ENCODE results near the gene KIAA0586.
"Not testable (repeated sequence)": the region's sequence is repeated elsewhere in the genome, so short reads cannot be mapped to it uniquely, and the experiment has no call there.

KIAA0586 gene

DNA sequence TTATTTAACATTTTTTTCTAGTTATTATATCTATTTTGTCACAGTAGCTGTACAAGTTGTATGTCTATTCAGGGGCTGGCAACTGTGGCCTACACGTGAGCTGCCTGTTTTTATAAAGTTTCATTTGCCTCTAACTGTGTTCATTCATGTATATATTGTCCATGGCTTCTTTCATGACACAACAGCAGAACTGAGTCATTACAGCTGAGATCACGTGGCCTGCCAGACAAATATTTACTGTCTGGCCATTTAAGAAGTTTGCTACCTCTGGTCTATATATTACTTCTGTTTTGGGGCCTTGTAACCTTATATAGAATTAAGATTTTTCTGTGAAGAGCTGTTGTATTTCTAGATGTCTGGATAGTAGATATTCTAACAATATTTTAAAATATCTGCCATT lies 37.9 kb downstream of the KIAA0586 start:
- no peak for DNase-seq

DNA sequence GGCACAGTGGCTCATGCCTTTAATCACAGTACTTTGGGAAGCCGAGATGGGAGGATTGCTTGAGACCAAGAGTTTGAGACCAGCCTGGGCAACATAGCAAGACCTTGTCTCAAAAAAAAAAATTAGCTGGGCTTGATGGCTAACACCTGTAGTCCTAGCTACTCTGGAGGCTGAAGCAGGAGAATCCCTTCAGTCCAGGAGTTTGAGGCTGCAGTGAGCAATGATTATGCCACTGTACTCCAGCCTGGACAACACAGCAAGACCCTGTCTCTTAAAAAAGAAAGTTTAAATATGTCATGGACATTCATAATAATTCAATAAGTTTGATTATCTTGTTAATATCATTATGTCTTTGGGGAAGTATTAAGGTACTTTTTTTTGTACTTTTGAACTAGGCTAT lies 38.9 kb downstream of the KIAA0586 start:
- DNase-seq: no peak

DNA sequence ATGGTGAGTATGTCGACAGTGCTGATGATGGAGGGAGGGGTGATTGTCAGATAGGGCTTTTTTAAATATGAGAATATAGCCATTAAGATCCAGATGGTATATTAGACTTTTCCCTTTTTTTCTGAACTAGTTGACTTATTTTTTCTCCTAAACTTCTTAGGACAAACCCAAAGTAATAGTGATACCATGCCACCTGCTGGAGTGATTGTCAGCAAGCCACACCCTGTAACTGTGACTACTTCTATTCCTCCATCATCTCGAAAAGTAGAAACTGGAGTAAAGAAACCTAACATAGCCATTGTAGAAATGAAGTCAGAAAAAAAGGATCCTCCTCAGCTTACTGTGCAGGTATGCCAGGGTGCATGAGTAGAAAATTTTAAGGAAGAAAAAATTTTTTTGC lies 40.1 kb downstream of the KIAA0586 start:
- no peak for DNase-seq

DNA sequence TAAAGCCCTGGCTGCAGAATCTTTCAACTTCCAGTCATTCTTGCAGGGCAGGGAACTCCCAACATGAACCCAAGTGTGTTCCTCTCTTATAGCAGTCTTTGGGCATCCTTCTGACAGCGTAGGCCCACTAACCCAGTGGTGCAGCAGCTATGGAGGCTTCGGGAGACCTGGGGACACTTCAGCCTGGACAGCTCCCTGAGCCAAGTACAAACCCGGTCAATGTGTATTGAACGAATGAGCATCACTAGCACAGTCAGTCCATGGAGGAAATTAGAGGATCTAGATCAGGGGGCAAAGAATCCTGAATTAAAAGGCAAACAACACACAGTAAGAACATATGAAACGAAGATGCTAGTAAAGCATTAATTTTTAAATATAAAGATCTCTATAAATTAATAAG lies 41.8 kb downstream of the KIAA0586 start:
- no peak for DNase-seq

DNA sequence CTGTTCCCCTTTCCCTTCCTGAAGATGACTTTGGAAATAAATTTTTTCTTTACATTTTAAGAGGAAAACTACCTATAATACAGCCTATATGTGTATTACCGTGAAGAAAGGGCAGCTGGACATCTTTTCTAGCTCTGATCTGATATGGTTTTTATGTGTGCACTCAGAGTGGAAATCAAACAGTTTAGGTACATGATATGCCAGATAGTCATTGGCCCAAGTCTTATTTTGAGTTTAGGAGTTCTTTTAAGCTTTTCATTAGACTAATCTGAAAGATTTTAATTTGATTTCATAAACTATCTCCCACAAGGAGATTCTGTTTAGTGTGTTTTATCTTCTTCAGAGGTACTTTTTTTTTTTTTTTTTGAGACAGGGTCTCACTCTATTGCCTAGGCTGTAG lies 48.8 kb downstream of the KIAA0586 start:
- no peak for DNase-seq

DNA sequence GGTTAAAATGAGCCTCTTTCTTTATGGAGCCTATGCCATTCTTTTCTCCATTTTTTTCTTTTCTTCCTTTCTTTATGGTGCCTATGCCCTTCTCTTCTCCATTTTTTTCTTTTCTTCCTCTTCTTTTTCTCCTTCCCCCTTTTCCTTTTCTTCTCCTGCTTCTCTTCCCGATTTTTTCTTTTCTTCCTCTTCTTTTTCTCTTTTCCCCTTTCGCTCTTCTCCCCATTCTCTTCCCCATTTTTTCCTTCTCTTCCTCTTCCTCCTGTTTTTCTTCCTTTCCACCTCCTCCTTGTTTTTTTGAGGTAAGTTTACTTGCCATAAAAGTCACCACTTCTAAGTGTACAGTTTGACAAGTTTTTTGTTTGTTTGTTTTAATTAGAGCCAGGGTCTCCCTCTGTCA lies 50.1 kb downstream of the KIAA0586 start:
- DNase-seq: no peak

DNA sequence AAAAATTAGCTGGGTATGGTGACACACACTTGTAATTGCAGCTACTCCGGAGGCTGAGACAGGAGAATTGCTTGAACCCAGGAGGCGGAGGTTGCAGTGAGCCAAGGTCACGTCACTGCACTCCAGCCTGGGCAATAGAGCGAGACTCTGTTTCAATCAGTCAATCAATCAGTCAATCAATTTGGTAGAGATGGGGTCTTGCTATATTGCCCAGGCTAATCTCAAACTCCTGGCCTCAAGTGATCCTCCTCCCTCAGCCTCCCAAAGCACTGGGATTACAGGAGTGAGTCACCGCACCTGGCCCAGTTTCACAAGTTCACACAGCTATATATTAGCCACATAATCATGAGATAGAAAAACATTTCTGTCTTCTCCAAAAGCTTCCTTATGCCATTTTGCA lies 50.8 kb downstream of the KIAA0586 start:
- DNase-seq: not testable (repeated sequence)

DNA sequence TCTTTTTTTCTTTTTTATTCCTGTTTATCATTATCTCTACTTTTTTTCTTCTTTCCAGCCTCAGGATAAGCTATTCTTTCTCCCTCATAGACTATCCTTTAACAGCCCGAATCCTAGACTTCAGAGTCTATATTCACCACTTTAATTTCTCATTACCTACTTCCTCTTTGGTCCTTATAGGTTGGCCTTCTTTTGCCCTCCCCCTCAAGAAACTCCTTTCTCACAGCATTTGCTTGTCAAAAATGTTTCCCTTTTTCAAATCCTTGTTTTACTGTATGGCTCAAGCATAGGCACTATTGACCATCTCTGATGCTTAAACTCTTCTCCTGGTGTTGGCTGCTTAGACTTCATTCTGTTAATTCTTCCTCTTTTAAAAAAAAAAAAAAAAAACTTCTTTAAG lies 52.5 kb downstream of the KIAA0586 start:
- no peak for DNase-seq

DNA sequence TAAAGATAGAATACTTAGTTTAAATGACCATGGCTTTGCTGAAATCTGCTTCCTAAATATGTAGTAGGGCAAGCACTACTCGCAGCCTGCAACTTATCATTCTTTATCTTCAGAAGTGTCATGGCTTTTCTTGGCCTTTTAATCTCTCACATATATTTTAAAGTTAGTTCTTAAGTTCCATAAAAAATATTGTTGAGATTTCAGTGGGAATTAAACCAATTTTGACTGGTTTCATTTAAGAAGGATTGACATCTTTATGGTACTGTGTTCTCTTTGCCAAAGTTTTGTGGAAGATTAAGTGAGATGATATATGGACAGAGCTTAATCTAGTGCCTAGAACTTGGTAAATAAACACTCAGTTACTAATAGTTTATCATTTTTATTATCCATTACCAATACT lies 56.7 kb downstream of the KIAA0586 start:
- DNase-seq: no peak

DNA sequence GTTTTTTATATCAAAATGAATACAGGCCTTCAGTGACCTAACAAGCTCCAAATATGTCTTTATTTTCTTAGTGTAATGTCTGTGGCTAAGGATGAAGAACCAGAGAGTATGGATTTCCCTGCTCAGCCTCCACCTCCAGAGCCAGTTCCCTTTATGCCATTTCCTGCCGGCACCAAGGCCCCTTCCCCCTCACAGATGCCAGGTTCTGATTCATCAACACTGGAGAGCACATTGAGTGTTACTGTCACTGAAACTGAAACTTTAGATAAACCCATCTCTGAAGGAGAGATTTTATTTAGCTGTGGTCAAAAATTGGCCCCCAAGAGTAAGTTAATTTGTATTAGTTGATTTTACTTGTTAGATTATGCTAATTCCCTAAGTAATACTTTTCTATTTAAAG lies 61.0 kb downstream of the KIAA0586 start:
- no peak for DNase-seq

DNA sequence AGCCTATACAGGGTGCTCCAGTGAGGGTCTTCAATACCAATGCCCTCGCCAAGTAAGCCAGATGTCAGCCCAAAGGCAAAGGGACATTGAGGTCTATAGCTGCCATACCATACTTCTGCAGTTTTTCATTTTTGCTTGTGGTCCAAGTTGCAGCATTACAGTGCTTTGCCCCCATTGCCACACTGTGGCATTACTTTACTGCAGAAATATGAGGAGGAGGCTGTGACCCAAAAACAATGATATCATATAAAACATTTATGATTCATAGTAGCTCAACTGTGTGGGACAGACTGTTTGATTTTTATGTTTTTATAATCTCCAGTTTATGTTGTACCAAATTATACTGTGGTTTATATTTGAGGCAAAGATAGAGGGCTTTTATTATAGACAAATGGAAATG lies 64.1 kb downstream of the KIAA0586 start:
- no peak for DNase-seq

DNA sequence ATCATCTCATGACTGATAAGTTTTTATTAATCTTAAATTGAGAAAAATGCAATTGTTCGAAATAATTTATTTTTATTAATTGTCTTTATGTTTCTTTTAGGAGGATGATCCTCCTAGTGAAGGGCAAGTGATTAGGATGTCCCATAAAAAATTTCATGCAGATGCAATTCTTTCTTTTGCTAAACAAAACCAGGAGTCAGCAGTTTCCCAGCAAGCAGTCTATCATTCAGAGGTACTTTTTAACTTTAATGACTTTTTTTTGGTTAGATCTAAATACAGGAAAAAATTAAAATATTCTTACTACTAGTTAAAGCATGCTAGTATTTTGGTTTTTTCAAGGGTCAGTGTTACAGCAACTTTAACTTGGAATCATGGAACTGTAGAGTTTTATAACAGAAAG lies 64.5 kb downstream of the KIAA0586 start:
- DNase-seq: no peak

DNA sequence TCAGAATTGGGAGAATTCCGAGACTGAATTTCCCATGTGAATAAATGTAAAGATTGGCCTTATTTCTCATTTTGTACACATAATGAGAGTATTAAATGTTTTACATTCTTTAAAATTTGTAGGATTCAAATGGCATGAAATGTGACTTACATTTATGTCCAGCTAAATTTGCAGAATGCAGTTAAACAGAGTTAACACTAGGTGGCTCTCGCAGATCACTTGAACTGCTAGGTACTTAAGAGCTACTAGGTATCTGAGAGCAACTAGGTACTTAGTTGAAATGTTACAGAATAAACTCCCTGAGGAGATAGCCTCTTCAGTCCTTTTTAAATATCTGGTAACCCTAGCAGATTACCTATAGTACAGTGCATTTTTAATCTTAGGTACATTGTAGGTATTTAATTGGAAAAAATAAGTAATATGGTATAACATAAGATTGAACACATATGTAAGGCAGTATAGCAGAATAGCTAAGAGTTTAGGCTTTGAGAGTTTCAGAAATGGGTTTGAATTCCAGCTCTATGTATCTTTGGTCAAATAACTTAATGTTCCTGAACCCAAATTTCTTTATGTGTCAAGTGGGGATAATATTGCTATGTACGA lies 73.8 kb downstream of the KIAA0586 start:
- peak; percentile 9 to 16 for DNase-seq

DNA sequence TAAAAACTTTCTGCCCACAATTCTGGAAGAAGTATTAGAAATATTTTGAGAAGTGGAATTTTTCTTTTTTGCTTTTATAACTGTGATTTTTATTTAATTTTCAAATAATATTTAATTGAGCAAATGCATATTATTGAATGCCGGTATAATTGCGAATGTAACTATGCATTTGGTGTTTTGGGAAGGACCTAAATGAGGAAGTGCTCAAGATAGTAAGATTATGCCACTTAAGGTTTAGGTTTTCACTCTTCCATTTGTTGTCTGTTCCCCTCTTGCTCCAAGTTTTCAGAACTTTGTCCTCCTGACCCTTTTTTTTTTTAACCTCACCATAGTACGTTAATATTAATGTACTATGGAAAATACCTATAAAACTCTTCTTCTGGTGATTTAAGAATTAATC lies 85.8 kb downstream of the KIAA0586 start:
- DNase-seq: no peak

DNA sequence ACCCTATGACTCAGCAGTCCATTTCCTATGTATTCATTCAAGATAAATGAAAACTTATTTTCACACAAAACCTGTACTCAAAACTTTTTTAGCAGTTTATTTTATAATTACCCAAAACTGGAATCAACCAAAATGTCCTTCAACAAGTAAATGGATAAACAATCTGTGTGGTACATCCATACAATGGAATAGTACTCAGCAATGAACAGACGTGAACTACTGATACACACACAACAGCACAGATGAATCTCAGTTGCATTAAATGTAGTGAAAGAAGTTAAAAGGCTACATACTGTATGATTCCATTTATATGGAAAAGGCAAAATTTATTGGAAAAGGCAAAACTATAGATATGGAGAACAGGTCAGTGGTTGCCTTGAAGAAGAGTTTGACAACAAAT lies 90.1 kb downstream of the KIAA0586 start:
- no peak for DNase-seq

DNA sequence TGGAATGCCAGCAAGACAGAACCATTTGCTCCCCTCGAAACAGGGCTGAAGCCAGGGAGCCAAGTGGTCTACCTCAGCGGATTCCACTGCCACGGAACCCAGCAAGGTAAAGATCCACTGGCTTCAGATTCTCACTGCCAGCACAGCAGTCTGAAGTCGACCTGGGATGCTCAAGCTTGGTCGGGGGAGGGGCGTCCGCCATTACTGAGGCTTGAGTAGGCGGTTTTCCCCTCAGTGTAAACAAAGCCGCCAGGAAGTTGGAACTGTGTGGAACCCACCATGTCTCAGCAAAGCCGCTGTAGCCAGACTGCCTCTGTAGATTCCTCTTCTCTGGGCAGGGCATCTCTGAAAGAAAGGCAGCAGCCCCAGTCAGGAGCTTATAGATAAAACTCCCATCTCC lies 98.2 kb downstream of the KIAA0586 start:
- DNase-seq: not testable (repeated sequence)

DNA sequence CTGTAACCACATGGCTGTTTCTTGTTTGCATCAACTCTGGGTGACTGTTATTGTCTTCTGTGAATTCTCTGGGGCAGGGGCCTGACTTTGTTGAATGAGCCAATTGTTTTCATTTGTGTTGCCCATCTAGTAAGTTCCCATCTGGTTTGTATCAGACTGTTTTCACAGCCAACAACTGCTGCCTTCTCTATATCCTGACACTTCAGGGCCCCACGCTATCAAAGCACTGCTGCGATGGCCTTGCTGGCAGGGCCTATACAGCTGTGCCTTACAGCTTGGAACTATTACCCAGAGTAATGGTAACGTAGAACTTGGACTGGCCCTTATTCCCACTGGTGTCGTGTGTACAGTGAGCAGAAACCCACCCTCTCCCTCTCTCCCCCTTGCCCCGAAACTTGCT lies 105.9 kb downstream of the KIAA0586 start:
- DNase-seq: no peak

DNA sequence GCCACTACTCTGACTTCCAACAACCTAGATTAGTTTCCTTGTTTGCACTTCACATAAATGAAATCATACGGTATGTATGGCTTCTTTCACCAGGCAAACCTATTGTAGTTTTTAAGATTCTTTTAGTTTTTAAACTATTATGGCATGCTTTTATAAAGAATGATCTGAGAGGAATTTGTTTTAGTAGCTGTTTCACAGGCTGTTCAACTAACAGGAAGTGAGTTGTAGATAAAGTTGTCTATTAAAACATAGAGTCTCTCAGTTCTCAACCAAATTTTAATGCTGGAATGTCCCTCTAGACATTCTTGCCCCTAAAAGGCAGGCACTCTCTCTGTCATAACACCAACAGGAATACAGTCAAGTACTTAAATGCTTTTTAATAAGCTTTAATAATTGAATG lies 107.5 kb downstream of the KIAA0586 start:
- no peak for DNase-seq

DNA sequence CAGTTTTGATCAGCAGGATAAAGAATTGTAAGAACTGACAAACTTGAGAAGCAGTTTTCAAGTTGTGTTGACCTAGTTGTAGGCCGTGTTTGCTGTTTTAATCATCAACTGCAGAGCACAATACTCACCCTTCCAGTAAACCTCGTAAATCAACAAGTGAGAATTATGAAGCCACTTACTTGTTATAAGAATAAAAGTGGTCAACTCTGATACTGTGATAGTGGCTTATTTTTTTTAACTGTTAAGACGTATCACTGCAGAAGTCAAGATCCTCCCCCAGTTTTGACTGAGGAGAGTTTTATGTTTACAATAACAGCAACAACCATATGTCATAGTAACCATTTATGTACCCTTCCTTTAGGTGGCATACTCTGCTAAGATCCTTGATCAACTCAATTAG lies 109.5 kb downstream of the KIAA0586 start:
- no peak for DNase-seq

DNA sequence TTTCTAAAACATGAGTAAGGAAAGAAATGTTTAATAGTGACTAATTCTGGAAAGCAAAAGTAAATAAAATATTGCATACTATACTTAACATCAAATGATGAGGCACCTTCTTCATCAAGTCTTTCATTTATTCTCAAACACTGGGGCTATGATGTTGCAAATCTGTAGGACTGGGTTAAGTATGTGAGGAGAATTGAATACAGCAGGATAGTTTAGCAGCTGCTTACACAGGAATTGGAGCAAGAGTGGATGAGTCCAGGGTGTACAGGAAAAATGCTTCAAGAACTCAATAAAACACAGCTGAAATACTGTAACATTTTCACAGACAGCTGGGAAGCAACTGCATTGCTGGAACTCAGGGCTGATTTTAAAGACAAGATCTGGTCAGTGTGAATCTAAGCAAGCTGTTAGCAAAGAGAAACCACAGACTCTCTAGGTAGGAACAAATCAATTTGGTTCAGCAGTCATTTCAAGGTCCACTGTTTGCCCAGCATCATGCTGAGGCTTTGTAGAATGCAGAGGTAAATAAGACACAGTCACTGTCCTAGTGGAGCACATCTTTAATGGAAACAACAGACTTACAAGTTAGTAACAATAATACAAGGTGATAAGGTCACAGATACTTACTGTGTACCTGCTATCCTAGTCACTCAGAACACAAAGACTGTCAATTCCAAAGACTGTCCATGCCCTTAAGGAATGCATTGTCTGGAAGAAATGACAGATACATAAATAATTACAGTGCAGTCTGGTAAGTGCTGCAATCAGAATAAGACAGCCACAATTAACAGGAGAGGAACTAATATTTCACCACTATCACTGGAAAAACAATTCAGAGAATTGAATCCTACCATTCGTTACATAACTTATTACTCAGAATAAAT lies 113.5 kb downstream of the KIAA0586 start:
- no peak for DNase-seq

DNA sequence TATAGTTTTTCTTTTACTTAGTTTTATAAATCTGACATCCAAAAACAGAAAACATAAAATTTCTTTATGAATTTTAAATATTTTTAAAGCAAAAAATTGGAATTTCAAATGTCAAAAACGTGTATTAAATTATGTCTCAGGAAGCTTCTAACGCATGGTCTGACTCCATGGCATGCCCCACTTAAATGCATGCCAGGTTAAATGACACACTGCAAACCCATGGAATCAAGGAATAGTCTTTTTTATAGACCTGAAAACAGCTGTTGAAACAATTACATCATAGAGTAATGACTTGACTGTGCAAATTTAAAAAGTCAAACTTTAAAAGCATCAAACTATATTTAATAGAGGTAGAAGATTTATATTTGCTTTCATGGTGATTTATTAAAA lies 114.1 kb downstream of the KIAA0586 start:
- DNase-seq: no peak

DNA sequence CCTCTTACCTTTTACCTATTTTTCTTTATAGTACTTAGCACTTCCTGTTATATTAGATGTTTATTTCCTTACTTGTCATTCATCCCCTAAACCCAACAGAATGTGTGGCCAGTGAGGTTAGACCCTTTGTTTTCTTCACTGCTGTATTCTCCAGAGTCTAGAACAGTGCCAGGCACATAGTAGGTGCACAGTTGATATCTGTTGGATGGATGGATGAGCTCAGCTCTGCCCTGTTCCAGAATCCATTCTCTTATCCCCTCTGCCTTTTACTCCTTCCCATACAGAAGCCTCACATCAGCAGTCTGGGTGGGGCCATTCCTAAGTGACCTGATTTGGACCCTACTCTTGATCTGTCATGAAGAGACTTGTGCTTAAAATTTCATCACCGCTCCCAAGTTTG lies 115.7 kb downstream of the KIAA0586 start:
- DNase-seq: no peak

DNA sequence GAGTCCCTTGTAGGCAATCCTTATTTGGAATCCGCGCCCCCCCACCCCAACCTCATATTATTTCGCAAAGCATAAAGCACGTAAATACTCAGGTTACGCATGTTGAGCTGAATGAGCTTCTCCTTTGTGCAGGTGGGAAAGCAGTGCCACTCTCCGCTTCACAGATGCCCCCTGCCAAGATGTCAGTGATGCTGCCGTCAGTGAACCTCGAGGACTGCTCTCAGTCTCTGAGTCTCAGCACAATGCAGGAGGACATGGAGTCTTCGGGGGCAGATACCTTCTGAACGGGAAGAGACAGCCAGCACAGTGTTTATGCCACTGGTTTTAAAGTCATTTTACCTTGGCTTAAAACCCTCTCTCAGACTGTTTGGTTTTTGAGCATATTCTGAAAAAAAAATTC lies 120.1 kb downstream of the KIAA0586 start:
- no peak for DNase-seq

DNA sequence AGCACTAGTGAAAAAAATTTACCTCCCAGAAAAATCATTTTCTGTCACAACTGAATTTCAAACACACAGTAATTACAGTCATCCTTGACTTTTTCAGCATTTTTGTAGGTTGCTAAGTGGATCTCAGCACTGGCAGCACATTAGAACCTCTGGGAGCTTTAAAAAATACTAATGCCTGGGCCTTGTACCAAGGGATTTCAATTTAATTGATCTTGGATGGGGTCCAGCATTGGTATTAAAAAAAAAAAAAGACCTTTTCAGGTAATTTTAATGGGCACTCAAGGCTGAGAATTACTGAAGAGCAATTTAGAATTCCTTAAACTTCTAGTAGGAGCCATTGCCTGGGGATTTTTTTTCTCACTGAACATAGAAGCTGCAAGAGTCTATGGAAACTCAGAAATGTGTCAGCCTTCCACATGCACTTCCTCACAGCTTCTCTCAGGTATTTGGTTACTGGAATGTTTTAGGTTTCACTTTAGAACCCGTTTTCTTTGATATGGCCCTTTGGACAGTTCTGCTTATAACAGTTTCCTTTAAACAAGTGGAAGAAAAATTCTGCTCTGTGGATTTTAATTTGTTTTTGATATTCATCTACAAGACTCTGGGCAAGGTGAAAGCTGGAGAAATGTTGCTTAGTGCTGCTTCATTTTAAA lies 121.7 kb downstream of the KIAA0586 start:
- DNase-seq: no peak

Data from NCI-H187 (cell line).